ENCODE data around the gene ARHGAP26. TPM values are rescaled to one million over a fixed set of nuclear protein-coding genes. Genes with fewer than 3 reads are reported as not detected.

ARHGAP26 gene
- polyA plus RNA-seq, 4 donors: 7.9 to 13.5 (median 12.0) TPM

DNA sequence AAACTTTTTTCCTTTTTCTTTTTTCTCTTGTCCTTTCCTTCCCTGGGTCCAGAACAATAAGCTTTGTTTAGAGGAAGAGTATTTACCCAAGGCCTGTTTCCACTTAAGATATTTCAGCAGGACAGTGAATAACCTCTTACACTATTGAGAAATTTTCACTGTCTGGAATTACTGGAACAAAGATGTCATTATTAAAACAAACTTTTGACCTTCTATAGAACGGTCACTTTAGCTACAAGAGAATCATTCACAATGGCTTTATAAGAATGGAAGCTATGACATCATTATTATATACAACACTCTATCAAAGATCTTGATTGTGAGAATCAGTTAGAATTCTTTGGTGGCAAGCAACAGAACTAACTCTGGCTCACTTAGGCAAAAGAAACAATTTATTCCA lies 22.0 kb upstream of the ARHGAP26 start:
- no peak for DNase-seq (ENCODE audit: low read depth in 4 of 4, low spot score in 2 of 4)

DNA sequence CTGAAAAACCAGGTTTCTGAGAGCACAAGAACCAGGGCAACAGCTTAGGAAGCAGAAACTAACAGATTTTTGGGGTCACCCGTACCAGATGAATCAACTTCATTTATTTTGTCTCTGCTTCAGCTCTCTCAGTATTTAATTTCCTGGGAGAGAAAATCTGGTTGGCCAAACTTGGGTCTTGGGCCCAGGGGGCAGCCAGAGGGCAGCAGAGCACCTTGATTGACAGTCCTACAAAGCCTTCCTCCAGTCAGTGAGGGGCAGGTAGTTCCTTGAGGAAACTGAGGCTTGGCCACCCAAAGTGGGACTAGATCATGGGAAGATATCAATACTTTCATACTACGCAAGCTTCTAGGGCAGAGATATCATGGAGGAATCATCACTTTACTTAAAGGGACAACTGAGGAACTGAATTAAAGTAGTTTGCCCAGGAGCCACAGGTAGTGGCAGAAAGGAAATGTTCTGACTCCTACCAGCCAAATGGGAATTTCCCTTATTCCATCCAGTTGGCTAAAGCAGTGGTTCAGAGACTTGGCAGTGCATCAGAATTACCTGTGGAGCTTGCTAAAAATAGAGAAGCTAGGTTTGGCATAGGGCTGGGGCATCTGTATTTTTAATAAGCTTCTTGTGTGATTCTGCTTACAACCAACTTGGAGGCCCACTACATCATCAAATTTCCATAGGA lies 21.5 kb upstream of the ARHGAP26 start:
- no peak for DNase-seq (ENCODE audit: low read depth in 4 of 4, low spot score in 2 of 4)

DNA sequence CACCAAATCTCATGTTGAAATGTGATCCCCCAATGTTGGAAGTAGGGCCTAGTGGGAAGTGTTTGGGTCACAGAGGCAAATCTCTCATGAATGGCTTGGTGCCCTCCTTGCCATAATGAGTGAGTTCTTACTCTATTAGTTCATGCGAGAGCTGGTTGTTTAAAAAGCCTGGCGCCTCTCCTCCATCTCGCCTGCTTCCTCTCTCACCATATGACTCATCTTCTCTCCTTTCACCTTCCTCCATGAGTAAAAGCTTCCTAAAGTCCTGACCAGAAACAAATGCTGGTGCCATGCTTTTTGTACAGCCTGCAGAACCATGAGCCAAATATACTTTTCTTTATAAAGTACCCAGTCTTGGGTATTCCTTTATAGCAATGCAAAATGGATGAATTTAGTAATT lies 20.9 kb upstream of the ARHGAP26 start:
- no peak for DNase-seq (ENCODE audit: low read depth in 4 of 4, low spot score in 2 of 4)

DNA sequence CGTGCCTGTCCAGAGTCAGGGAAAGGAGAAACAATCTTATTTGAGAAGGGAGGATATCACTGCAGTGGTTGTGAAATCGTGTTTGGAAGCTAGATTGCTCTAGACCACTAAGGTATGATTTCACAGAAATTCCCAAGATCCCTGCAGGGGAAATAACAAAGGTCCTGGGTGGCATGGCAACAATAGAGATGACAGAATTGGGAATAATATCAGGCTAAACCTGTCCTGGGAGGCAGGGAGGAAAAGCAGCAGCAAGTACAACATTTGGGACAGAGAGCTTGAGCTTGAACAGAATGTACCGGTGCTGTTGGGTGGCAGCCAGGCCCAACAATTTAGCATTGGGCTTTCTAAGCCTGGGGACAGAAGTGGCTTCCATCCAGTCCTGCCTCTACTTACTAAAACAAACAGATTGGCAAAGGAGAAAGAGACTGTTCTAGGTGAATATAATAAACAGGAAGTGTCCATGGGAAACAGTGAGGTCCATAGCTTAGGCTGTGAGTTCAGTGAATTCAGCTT lies 17.0 kb upstream of the ARHGAP26 start:
- DNase-seq (ENCODE audit: low read depth in 4 of 4, low spot score in 2 of 4): no peak

DNA sequence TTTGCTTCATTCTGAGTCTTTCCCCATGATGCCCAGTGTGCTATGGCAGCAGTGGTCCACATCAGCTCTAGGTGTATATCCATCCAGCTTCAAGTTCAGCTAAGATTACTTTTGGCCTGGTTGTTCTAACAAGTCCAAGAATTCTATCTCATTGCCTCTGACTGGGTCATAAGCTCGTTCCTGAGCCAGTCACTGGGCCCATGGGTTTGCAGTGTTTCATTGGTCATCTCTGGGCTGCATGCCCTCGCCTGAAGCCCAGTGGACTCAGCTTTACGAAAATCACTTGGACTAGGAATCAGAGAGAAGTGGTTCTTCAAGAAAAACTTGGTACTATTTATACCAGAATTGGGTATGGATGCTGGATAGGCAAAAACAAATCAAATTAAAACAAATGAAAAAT lies 16.1 kb upstream of the ARHGAP26 start:
- no peak for DNase-seq (ENCODE audit: low read depth in 4 of 4, low spot score in 2 of 4)

DNA sequence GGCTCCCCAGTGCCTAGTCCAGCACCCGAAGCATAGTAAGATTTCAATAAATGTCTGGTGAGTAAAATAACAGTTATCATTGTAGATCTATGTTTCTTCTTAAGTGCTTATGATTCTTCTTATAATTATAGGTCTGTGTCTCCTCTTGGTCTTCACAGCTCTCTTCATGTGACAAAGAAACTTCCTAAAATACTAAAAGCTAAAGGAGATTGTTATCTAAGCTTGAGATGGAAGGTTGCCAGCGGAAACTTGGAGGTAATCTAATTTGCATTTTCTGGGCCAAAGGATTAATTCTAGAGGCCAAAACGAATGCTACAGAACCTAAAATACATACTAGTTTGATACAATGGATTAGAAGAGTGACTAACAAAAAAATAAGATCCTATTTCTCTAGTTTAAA lies 13.6 kb upstream of the ARHGAP26 start:
- no peak for DNase-seq (ENCODE audit: low read depth in 4 of 4, low spot score in 2 of 4)

DNA sequence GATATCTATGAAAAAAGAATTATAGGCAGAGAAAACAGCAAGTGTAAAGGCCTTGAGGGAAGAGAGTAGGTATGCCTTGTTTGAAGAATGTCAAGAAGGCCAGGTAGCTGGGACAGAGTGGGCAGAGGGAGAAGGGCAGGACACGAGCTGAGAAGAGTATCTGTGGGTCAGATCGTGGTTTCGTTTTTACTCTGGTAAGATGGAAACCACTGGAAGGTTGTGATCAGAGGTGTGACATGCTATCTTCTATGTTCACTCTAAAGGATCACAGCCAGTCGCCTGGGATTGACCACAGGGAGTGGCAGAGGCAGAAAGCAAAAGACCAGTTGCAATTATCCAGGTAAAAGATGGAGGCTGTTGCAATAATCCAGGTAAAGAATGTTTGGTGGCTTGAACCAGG lies 12.6 kb upstream of the ARHGAP26 start:
- DNase-seq (ENCODE audit: low read depth in 4 of 4, low spot score in 2 of 4): no peak

DNA sequence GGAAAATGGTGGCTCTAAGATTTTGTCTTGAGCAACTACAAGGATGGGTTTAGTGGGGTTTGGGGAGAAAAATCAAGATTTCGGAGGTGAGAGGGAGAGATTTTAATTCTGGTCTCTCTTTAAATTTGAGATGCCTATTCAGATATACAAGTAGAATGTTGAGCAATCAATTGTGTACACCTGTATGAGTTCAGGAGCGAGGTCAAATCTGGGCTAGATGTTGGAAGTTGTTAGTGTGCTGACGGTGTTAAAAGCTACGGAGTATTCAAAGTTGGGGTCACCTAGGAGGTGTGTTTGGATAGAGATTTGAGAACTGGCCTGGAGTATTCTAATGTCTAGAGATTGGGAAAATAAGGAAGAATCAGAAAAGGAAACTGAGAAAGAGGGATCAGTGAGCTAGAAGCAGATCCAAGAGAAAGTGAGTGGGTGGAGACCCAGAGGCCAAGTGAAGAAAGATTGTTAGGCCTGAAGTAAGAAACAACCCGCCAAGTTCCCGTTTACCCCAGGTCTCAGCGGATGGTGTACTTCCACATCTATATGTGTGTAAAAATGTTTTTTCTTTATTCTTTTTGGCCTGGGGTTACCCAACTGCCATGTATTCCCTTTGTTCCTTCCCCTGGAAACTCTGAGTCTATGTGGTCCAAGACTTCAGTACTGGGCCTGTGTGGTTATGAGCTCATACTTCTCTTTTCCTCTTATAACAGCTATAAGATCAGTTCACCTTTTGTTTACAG lies 11.9 kb upstream of the ARHGAP26 start:
- no peak for DNase-seq (ENCODE audit: low read depth in 4 of 4, low spot score in 2 of 4)

DNA sequence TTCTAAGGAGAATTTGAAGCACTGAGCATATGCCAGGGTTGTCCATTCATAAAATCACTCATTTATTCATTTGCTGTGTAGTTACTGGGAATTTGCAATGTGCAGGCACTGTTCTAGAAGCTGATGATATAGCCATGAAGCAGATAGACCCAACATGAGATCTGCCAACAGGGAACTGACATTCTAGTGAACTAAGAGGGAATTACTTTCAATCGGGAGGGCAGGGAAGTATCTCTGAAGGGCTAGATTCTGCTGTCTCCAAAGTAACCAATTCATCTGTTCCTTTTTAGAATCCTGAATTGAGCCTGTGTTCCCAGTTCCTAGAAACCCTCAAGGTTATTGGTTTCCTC lies 11.4 kb upstream of the ARHGAP26 start:
- no peak for DNase-seq (ENCODE audit: low read depth in 4 of 4, low spot score in 2 of 4)

DNA sequence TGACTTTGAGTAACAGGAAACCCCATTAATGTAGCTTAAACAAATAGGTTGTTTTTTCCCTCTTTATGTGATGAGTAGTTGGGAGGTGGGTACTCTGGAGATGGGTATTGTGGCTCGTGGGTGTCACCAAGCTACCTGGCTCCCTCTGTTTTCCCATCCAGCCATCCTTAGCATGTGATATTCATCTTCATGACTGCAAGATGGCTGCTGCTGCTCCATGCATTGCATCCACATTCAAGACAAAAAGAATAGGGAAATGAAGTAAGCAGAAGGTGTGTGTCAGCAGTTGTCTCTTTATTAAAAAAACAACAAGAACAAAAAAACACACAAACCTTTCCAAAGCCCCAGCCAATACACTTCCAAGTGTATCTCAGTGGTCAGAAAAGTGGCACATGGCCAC lies 6.5 kb upstream of the ARHGAP26 start:
- no peak for DNase-seq (ENCODE audit: low read depth in 4 of 4, low spot score in 2 of 4)

DNA sequence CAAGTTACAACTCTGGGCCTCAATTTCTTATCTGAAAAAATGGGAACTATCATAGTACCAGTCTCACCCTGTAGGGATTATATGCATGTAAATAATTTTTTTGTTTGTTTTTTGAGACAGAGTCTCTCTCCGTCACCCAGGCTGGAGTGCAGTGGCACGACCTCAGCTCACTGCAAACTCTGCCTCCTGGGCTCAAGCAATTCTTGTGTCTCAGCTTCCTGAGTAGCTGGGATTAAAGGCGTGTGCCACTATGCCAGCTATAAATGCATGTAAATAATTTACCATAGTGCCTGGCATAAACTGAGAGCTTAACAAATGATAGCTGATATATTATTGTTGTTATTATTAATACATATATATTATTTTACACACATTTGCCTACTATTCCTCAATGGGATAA lies 3.0 kb upstream of the ARHGAP26 start:
- DNase-seq (ENCODE audit: low read depth in 4 of 4, low spot score in 2 of 4): no peak

DNA sequence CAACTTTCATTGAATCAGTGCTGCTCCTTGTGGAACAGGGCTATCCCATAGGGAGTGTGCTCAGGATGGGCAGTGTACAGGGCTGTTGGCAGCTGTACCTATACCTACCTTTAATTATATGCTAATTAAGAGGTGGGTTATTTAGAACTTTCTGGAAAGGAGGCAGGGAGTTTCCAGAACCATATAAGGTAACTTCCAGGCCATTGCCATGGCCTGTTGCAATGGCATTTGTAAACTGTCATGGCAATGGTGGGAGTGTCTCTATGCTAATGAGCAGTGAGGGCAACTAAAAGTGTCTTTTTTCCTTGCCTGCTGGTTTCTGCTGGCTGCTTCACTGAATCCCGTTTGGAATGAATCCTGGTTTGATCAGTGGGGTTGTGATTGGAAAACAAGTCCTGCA lies 2.3 kb upstream of the ARHGAP26 start:
- no peak for DNase-seq (ENCODE audit: low read depth in 4 of 4, low spot score in 2 of 4)

DNA sequence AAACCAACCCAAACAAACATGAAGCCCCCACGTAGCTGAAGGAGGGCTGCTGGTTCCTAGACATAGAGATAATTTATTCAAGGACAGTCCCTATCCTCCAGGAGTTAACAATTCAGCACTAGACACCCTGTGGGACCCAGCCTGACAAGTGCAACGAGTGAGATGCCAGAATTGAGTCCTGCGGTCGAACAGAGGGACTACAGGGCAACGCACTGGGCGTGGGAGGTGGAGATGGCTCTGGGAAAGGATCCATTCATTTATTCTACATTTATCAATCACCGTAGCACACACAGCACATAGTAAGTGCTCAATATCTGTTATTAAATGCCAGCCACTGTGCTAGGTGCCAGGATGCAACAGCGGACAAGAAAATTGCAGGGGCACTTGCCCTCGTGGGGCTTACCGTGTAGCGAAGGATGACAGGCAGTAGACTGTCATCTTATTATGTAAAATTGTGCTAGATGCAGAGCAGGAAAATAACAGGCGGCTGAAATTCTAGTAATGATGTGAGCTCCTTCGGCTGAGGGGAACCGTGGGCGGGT lies 855 bp upstream of the ARHGAP26 start:
- DNase-seq (ENCODE audit: low read depth in 4 of 4, low spot score in 2 of 4): no peak

DNA sequence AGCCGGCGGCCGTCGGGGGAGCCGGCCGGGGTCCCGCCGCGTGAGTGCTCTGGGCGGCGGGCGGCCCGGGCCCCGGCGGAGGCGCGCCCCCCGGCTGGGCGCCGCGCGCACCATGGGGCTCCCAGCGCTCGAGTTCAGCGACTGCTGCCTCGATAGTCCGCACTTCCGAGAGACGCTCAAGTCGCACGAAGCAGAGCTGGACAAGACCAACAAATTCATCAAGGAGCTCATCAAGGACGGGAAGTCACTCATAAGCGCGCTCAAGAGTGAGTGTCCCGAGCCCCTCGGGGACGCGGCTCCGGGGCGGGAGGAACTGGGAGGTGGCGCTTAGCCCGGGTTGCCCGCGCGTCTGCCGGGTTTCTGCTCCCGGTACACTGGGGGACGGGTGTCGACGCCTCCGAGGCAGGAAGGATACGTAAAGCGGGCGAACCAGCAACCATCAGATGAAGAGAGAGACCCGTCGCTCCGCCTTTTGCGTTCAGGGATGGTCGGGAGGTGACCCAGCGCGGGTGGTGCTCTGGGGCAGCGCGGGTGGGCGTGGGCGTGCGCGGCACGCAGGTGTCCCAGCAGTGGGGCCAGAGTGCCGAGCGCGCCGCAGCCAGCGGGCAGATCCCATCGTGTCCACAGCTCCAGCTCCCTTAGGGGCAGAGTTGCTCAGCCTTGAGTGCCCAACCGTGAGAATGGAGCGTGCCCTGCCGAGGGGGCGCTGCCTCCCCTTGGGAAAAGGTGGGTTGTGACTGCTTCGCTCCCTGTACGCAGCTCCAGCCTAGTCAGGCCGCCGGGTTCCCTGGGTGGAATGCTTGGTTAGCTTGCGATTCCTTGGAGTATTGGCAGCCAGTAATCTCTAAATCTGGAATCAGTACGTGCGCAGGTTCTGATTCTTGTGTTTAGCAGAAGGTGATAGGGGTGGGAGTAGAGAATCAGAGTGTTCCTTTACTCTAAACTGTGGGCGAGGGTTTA lies 753 bp downstream of the ARHGAP26 start:
- DNase-seq (ENCODE audit: low read depth in 4 of 4, low spot score in 2 of 4): peak; percentile 40 to 62 (median 52)

DNA sequence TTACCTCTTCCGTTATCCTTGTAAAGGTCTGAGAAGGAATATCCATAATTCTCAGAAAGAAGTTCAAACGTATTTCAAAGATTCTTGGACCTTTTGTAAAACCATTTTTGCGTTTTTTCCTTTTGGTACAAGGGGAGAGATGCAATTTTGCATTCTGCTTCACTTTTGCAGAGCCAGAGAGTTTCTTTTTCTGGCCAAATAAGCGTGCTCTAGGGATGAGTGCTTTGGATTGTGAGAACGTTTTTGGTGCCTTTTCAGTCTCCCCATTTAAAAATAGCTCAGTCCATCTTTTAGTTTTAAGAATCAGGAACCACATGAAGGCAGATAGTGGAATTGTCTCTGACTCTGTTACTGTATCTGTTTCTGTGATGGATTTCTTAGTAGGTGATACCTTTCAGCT lies 1.5 kb downstream of the ARHGAP26 start:
- no peak for DNase-seq (ENCODE audit: low read depth in 4 of 4, low spot score in 2 of 4)

DNA sequence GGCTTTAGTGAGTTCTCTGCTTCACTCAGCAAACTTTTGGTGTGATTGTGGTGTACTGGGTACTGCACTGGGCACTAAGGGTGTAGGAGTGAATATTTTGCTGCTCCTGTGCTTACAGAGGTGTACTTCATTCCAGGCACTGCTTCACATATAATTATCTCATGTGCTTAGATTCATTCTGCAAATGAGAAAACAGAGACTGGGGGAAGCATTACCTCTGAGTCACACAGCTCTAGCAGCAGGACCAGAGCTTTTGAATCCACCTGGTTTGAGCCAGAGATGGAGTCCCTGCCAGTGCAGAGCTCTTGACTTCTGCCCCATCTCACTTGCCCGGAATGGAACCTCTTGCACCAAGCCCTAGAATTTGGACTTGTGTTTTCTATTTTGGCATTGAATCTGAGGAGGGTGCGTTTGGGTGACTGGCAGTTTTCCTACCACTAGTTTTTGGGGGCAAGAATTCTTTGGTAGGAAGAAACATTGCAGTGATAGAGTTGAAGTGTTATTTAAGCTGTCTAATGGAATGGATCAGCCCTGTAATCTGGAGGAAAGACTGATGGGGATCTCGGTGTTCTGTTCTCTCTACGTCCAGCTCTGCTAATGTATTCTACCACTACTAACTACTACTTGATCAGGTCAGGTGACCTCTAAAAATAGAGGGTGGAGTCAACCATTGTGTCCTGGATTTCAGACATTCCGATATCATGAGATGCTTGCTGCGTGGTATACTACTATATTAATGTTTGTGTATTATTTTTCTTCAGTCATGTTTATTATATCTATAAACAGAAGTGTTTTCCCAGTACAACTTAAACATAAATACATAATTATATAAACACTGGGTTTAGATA lies 2.5 kb downstream of the ARHGAP26 start:
- DNase-seq (ENCODE audit: low read depth in 4 of 4, low spot score in 2 of 4): no peak

DNA sequence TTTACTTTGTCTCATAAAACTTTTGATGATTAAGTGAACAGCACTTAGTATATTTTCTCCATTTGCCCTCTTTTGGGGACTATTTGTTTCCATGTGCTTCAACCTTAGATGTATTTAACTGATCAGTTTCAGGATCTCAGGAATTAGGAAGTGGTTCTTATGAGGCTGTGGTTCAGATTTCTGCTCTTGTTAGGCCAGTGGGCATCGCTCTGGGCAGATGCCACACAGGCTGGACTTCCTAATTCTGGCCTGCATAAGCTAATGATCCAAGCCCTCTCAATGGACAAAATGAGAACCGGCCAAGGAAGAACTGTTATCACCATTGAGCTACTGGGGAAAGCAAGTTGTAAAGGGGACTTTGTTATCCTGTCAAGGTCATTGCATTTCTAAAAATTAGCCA lies 6.9 kb downstream of the ARHGAP26 start:
- no peak for DNase-seq (ENCODE audit: low read depth in 4 of 4, low spot score in 2 of 4)

DNA sequence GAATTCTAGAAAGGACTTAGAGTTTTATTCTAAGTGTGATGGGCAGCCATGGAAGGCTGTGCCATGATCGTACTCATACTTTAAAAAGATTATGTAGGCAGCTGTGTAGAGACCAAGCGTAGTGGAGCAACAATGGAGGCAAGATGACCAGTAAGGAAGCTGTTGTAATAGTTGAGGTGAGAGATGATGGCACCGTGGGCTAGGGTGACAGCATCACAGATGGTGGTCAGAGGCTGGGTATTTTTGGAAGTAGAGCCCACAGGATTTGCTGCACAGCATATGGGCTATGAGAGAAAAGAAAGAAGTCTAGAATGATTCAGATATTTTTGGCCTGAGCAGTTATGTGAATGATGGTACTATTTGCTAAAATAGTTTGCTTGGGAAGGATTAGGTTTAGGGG lies 7.7 kb downstream of the ARHGAP26 start:
- no peak for DNase-seq (ENCODE audit: low read depth in 4 of 4, low spot score in 2 of 4)

DNA sequence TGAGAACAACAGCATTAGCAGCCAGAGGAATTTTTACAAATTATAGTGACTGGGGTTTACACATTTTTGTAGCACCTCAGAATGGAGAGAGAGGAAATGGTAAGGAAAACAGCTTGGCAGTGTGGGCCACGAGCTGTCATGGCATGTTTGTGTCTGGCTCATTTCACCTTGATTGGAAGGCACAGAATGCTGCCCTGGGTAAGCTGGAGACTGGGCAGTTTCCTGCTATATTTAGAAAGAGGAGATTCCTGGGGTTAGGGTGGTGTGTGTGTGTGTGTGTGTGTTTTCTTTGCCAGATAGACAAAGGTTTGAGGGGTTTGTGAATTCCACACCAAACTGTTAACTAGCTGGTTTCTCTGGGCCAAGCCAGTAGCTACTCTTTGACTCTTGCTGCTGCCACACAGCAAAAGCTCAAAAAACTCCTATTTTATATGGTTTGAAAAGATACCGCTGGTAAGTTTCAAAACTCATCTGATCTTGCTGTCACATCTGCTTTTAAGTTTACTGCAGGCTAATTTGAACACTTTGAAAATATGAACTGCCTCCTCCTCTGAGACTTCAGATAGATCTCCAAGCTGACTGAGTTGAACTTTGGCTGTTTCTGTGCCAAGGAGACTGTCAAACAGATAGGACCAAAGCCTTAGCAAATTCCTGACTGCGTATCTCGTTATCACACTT lies 9.1 kb downstream of the ARHGAP26 start:
- DNase-seq (ENCODE audit: low read depth in 4 of 4, low spot score in 2 of 4): no peak

Data from left renal cortex interstitium (tissue), 4 donors.